Activated CD4-positive, alpha-beta T cell treated with anti-CD3 and anti-CD28 coated beads, Interleukin-2, amount 50 U/mL, for 4 hours (primary cell): ENCODE results near the gene HNRNPH2.

ENCODE experiments used
- DNase-seq, 2 experiments: peaks; one replicate each; pipeline ENCODE4 v3.0.0-alpha.2; 2020

The HNRNPH2 gene

GRCh38 chrX:101397779-101398178 is 10.2 kb upstream of the HNRNPH2 start:
- no peak for DNase-seq

DNA sequence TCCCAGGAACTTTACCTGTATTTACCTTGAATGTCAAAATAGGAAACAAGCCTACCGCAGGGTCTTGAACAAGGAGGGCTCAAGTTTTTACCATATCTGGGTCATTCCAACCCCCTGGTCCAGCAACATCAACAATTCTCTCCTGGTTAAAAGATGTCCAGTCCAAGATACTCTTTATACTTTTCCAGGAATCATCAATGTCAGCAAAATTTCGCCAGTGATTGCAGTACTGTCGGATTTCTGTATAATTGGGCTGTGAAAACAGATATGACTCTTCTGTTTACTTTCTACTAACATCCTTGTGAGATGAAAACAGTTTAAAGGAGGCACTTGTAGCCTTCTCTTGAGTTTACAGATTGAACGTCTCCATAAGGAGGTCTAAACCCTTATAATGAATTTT is 9.3 kb upstream of the HNRNPH2 start:
- DNase-seq, result no peak

- no peak for DNase-seq
Measured at GRCh38 chrX:101399825-101400224, 8.2 kb upstream of the HNRNPH2 start.

DNA sequence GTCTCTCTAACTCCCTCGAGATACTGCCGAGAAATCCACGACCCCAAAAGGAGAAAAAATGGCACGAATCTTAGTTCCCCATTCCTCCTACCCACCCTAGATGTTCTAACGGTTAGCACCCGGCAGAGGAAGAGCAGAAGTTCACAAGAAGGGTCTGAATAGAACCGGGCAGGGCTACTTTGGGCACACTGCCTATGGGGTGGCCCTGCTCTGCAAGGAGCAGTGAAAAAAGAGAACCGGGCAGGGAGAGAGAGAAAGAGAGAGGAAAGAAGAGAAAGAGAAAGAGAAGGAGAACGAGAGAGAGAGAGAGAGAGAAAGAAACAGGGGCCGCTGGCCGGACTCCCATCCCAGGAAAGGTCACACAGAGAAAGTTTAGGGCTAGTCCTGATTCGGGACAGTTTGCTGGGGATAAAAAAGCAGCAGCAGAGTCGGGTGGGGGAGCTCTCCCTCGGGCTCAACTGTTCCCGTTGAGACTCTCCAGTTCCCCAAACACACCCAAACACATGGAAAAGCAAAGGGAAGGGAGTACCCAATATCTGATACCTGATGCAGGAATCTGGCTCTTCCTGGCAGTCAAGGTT is 765 bp upstream of the HNRNPH2 start:
- DNase-seq, result no peak

DNA sequence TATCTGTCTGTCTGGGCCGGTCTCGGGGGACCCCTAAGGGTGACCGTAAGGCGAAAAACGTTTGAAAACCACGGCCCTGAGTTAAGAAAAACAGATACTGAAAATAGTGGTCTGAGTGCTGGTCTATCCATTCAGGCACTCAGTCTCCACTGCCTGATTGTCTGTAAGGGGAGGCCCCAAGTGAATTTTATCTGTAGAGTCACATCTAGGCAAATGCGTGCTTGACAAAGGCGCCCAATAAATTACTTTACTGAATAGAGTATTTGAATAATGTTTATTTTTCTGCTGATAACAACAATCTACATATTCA is 465 bp downstream of the HNRNPH2 start:
- no peak for DNase-seq

DNA sequence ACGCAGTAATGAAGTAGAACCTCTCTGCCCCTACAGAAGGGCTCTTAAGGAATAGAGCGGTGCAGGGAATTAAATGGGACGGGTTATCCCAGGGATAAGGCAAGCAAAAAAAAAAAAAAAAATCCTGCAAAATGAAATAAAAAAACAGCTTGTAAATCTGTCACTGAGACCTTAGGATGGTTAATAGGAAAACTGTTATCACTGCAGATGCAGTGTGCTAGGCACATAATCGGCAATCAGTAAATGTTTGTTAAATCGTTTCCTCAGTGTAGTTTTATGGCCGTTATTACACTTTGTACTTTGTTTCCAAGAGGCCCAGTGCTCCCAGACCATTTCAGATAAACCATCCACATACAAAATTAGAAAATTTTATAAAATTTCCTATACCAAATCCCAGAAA is 1.0 kb downstream of the HNRNPH2 start:
- no peak for DNase-seq

DNA sequence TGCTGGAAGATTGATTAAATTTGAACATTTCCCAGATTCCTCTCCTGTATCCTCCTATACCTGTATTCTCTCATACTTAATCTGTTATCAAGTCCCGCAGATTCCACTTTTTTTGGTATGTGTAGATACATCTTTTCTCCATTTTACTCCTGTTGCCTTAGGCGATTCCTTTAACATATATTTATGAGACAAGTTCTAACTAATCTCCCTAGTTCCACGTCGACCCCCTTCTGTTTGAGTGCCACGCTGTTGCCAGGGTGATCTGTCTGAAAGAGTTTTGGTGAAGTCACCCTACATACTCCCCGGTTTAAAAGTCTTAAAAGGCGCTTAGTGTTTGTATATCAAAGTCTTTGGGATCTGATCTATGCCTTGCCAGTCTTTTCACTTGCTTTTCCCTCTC is 2.4 kb downstream of the HNRNPH2 start:
- no peak for DNase-seq

DNA sequence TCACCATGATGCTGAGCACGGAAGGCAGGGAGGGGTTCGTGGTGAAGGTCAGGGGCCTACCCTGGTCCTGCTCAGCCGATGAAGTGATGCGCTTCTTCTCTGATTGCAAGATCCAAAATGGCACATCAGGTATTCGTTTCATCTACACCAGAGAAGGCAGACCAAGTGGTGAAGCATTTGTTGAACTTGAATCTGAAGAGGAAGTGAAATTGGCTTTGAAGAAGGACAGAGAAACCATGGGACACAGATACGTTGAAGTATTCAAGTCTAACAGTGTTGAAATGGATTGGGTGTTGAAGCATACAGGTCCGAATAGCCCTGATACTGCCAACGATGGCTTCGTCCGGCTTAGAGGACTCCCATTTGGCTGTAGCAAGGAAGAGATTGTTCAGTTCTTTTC is 4.0 kb downstream of the HNRNPH2 start:
- no peak for DNase-seq

DNA sequence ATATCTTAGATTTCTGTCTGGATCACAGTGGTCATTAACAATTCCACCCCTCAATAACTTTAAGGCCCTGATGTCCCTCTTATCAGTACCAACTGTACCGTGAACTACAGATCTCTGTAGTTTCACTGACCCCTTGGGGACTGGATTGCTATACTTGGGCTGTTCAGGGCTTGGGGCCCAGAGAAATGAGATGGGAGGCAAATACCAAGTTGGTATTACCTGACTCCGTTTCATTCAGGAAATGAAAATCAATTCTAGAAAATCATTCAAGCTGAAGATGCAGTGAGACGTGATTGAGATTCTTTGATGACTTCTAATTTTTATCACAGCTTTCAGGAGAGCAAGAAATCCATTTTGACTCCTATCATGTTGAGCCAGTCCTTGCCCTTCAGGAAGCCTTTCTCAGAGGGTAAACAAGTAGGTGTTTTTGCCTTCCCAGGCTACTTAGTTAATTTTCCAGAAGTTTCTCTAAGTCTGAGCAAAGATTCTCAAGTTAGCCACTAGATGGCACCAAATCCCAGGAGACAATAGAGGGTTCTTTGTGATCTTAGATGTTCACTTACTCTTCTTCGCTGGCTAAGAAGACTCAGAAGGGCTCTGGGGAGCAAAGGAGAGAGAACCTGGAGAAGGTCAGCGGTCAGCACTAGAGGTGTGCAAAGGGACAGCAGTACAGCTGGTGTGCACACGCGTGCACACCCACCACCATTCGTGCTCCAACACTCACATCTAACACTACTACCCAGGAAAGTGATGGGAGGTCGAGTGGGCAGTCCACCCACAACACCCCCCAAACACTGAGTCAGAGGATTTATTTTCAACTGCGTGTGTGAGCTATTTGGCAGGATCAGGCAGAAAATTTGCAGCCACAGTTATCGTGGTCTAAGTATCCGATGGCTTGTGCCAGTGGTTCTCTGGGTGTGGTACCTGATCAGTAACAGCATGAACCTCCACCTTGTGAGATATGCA is 7.4 kb downstream of the HNRNPH2 start:
- DNase-seq, result no peak

DNA sequence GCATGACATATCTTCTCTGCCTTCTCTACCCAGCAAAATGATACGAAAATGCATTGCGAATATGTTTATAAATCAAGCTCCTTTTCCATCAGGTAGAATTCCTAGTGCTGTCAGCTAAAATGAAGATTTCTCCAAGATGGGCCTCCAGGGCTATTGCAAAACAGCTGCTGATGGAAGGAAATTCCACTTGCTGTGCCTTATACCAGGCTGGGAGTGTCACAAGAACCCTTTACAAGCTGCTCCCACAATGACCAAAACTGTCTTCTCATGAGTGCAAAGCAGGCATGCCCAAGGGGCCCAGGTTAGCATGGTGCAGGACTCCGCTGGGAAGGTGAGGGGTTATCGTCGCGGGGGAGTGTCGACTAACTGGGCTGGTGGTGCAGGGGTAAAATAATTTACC is 8.7 kb downstream of the HNRNPH2 start:
- DNase-seq, result no peak

- DNase-seq, result no peak
Measured at GRCh38 chrX:101417190-101417589, 9.2 kb downstream of the HNRNPH2 start.

GRCh38 chrX:101417981-101418841 is 10.2 kb downstream of the HNRNPH2 start:
- no peak for DNase-seq

DNA sequence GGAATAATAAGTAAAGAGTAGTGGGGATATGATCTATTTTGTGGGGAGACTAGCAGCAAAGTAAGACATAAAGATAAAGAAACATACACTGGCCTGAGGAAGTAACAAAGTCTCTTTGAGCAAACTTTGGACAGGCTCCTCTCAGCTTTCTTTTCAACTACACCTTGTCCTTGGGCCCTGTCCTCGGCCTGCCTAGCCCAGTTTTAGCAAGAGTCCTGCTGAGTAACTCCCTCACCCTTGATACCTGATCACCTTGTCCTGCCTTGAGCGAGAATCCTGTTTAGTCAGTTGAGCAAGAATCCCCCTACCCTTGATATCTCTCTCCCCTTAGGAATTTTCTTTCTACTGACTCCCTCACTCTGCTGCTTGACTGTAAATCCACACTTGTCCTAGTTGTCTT is 11.5 kb downstream of the HNRNPH2 start:
- DNase-seq, result no peak

GRCh38 chrX:101427954-101428353 is 19.9 kb downstream of the HNRNPH2 start:
- no peak for DNase-seq

GRCh38 chrX:101429934-101430333 is 21.9 kb downstream of the HNRNPH2 start:
- DNase-seq, result no peak

DNA sequence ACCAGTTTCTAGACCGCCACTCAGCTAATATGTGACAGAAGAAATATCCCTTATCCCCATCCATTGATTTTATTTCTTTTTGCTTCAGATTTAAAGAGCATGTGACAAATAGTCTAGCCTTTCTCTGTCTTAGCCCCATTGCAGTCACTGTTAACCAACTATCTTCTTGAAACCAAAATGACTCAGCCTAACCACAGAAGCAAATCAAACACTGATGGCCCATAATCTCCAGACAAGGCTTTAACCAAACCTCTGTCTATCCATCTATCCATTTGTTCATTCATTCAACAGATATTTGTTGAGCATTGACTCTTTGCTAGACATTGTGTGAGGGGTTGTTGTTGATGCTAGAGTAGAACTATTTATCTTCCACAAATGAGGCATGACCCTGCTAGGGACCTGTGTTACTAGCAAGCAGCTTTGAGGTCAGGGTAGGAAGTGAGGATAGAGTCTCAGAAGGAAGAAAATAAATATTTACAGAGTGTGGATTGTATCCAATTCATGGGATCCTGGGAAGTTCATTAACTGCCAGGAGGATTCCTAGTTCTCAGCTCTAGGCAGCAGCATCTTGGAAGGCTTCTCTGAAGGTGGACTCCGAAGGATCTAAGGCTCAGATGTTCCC is 22.5 kb downstream of the HNRNPH2 start:
- DNase-seq, result no peak

DNA sequence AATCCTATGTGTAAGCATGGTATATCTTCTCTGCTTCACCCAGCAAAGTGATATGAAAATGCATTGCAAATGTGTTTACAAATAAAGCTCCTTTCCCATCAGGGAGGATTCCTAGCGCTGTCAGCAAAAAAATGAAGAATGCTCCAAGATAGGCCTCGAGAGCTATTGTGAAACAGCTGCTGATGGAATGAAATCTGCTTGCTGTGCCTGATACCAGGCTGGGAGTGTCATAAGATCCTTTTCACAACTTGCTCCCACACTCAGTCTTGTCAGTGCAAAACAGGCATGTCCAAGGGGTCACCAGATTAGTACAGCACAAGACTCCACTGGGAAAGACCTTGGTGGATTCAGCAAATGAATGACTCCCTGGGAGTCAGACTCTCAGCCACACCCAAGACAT is 34.1 kb downstream of the HNRNPH2 start:
- DNase-seq, result no peak

DNA sequence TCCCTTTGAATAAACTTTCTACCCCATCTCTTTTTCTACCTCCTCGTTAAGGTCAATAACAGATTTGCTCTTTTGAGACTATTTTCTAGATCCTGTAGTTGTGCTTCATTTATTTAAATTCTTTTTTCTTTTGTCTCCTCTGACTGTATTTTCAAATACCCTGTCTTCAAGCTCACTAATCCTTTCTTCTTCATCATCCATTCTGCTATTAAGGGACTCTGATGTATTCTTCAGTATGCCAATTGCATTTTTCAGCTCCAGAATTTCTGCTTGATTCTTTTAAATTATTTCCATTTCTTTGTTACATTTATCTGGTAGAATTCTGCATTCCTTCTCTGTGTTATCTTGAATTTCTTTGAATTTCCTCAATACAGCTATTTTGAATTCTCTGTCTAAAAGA is 41.3 kb downstream of the HNRNPH2 start:
- DNase-seq, result no peak

DNA sequence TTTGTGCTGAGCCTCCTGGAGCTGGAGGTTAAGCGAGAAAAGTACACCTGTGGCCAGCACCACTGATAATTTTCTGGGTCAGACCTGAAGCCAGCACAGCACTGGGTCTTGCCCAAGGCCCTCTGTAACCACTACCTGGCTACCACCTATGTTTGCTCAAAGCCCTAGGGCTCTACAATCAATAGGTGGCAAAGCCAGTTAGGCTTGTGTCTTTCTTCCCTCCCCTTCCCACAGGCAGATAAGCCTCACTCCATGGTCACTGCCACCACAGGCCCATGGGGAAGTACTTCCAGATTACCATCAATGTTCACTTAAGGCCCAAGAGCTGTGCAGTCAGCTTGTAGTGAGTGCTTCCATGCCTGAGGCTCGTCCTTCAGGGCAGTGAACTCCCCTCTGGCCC is 42.1 kb downstream of the HNRNPH2 start:
- DNase-seq, result no peak

DNA sequence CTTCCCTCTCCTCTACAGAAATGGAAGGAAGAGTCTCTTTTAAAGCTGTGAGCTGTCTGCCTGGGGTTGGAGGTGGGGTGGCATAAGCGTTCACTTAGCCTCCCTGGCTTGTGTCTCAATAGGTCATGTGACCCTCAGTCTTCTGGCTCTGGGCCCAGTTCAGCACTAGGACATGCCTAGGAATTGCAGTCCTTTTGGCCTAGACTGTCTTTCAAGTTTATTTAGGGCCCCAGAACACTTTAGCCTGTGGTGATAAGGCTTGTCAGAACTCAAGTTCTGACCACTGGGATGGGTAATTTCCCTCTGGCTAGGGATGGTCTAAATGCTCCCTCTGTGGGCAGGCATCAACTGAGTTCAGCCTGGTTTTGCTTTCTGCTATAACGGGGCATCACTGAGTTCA is 42.9 kb downstream of the HNRNPH2 start:
- DNase-seq, result no peak

DNA sequence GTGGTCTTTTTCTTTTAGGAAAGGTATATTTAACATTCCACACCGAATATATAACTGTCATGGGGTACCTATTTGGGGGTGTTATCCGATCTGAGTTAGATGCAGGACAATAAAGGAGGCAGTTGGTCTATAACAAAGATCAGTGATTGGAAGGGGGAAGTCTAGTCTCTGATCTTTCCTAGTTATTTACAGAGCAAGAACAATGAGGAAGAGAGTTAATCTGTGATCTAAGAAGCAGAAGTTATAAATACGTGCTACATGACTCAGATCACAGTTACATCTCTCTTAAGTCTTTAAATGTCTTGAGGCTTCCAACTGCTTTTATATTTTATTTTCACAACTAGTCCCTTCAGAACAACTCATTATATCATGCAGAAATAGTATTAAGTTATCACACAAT is 44.0 kb downstream of the HNRNPH2 start:
- DNase-seq, result no peak

DNA sequence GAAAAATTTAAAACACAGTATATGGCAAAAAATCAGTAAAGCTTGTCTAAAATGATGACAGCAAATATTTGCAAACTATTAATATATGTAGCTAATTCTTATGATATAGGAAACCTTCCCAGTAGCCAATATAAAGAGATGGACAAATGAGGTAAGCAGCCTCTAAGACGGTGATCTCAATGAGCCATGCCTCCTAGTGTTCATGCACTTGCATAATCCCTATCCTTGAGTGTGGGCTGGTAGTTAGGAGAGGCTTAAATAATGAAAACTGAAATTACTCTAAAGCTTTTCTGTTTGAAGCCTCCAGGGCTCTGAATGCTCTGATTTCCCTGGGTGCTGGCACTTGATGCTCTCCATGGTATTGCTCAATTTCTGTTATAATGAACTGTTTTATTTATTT is 52.6 kb downstream of the HNRNPH2 start:
- DNase-seq, result no peak

DNA sequence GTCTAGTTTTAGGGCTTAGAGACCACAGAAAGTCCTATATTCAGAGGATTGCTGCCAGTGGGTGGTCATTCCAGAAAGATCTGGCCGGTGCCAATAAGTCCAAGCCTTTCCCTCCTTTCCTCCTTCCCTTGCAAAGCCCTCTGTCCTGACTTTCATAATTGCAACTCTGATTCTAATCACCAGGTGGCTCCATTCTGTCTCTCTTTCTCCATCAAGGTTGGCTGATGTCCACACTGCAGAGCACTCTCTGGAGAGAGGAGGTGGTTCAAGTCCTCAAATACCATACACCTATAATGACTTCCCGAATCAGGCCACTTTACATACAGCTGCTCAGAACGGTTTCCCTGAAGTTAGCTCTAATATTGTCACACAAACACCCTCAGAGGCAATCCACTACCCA is 54.9 kb downstream of the HNRNPH2 start:
- DNase-seq, result no peak
